ENCODE measurements around the gene PLB1. TPM values are rescaled to one million over a fixed set of nuclear protein-coding genes. Genes with fewer than 3 reads are reported as not detected.

PLB1 gene
- total and polyA plus RNA-seq, 9 of the 15 experiments (the other 6 are each of a cell fraction or from before 2014, with no cell fraction given): 0.01 to 0.09 (median 0.07) TPM; not detected in 2

GRCh38 chr2:28613633-28614501 is 118.0 kb downstream of the PLB1 start:
- Histone ChIP-seq H3K9me3 (replicated peaks; ENCODE audit: control insufficient read depth, insufficient read depth, low read depth, low read length) (no peaks in the 10 kb centered on the region), H3K4me3 (no peak overlapping the region), H3K27ac (ENCODE audit: extremely low read depth, low read depth, low read length) (no peak overlapping the region), H3K9me1 (ENCODE audit: control insufficient read depth, insufficient read depth, low read length) (no peaks in the 10 kb centered on the region), H3K36me3 (ENCODE audit: control insufficient read depth, insufficient read depth, low read length) (no peaks in the 10 kb centered on the region), H2AFZ (ENCODE audit: low read depth, low read length) (no peak overlapping the region), H3K4me2 (ENCODE audit: insufficient read depth, low read length) (no peak overlapping the region), H3K9ac (ENCODE audit: insufficient read depth in 1 of 2, low read depth in 2 of 2, low read length in 2 of 2) (no peak overlapping the region), H3K27me3 (ENCODE audit: control insufficient read depth in 2 of 2, insufficient read depth in 2 of 2, low read length in 2 of 2) (peaks cover 7 to 49% of the 10 kb centered on the region in 2 experiments; a peak in 4 of 5 replicates), H3K4me1 (replicated peaks in 1 of 2; ENCODE audit: control insufficient read depth in 2 of 2, insufficient read depth in 2 of 2, low read length in 2 of 2) (no peaks in the 10 kb centered on the region), H4K20me1 (replicated peaks; ENCODE audit: control insufficient read depth, insufficient read depth, low read length) (peaks cover 3% of the 10 kb centered on the region; the same call in 1 of the 2 replicates), H3K79me2 (ENCODE audit: control insufficient read depth, insufficient read depth, low read length) (no peaks in the 10 kb centered on the region)
- CTCF ChIA-PET (ENCODE audit: low intra/inter-chr PET ratio): interaction anchor here (0.7 kb wide), 1 partner anchor 58 kb away, joined by 3 read pairs; no protein-coding TSS in a partner anchor
- intact Hi-C loops (cut with micrococcal nuclease): no loop called here
- POLR2A ChIA-PET: interaction anchor here (0.6 kb wide), 2 partner anchors 57 to 1278 kb away, joined by 3 read pairs; no protein-coding TSS in a partner anchor
- 7% methylated on average over 11 of the region's 11 CpGs for WGBS (ENCODE audit: insufficient coverage, low coverage, missing lambda C conversion rate)
- ATAC-seq (no peak), DNase-seq (ENCODE audit: extremely low read depth in 1 of 4, low spot score in 3 of 4) (no peak), FAIRE-seq (no peak)
- BruUV-seq (replicated peaks): no TSS peak
- no peak for TF ChIP-seq SLC30A9 (CRISPR knock-in tag; IDR thresholded peaks at IDR 0.05)
- TF ChIP-seq ZNF224 (CRISPR knock-in tag; IDR thresholded peaks at IDR 0.05): no peak
- TF ChIP-seq DMBX1 (CRISPR knock-in tag; IDR thresholded peaks at IDR 0.05; ENCODE audit: borderline replicate concordance): no peak
- no peak for TF ChIP-seq ZNF695 (CRISPR knock-in tag; IDR thresholded peaks at IDR 0.05)
- no peak for TF ChIP-seq ZBTB33 (CRISPR knock-in tag; IDR thresholded peaks at IDR 0.05)
- no peak for TF ChIP-seq TAF9B (IDR thresholded peaks at IDR 0.05; ENCODE audit: partially characterized antibody)
- TF ChIP-seq PYGO2 (tag; IDR thresholded peaks at IDR 0.05): no peak
- TF ChIP-seq CEBPZ (IDR thresholded peaks at IDR 0.05; ENCODE audit: borderline replicate concordance, low read depth, low read length): no peak
- no peak for TF ChIP-seq NR2F6 (CRISPR knock-in tag; IDR thresholded peaks at IDR 0.05)
- in situ Hi-C loops (cut with MboI): no loop called here

Data from K562 (cell line).